ENCODE results near the gene PCA3. TPM values are rescaled to one million over a fixed set of nuclear protein-coding genes. Genes with fewer than 3 reads are reported as not detected.

Gene PCA3
- total and polyA plus RNA-seq, 2 donors (not counting 1 experiment from before 2014, with no cell fraction given): 0.09 TPM; not detected in 1

DNA sequence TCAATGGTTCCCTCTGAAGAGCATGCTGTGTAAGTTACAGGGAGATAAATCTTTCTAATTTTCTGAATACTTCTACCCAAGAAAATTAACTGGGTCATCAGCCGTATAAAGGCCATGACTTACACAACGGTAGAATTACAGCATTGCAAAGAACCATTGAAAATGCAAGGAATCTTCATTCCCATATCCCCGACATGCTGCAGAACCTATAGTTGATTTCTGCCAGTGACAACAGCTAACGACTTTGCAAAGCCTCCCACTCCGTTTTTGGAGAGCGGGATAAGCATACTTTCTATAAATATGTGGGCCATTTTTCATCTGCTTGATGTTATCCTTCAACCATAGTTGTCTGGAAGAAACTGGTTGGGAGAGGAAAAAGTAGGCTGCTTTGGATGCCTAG, 56.2 kb downstream of the PCA3 start:
- H3K4me3 Mint-ChIP-seq: no peak overlapping the region
- no peak for DNase-seq
- no peaks in the 10 kb centered on the region for H3K4me1 Mint-ChIP-seq
- TF ChIP-seq EZH2 (IDR thresholded peaks at IDR 0.05; ENCODE audit: borderline replicate concordance, insufficient read depth, low read depth, low read length, poor library complexity, severe bottlenecking): no peak
- TF ChIP-seq, protein P1, sequence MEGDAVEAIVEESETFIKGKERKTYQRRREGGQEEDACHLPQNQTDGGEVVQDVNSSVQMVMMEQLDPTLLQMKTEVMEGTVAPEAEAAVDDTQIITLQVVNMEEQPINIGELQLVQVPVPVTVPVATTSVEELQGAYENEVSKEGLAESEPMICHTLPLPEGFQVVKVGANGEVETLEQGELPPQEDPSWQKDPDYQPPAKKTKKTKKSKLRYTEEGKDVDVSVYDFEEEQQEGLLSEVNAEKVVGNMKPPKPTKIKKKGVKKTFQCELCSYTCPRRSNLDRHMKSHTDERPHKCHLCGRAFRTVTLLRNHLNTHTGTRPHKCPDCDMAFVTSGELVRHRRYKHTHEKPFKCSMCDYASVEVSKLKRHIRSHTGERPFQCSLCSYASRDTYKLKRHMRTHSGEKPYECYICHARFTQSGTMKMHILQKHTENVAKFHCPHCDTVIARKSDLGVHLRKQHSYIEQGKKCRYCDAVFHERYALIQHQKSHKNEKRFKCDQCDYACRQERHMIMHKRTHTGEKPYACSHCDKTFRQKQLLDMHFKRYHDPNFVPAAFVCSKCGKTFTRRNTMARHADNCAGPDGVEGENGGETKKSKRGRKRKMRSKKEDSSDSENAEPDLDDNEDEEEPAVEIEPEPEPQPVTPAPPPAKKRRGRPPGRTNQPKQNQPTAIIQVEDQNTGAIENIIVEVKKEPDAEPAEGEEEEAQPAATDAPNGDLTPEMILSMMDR (IDR thresholded peaks at IDR 0.05): no peak
- Histone ChIP-seq H3K27me3 (replicated peaks in 1 of 4; ENCODE audit: control extremely low read depth in 1 of 4, control insufficient read depth in 3 of 4, insufficient read depth in 4 of 4, low read length in 3 of 4) (peaks cover 0 to 7% (median 1%) of the 10 kb centered on the region in 4 experiments), H3K9ac (ENCODE audit: low read length) (no peak overlapping the region), H3K4me3 (ENCODE audit: control extremely low read depth in 1 of 5, extremely low read depth in 1 of 5, insufficient read depth in 1 of 5, low read depth in 2 of 5, low read length in 4 of 5) (no peak overlapping the region), H3K79me2 (ENCODE audit: control insufficient read depth, insufficient read depth, low read length) (no peaks in the 10 kb centered on the region), H3K27ac (ENCODE audit: low read length in 2 of 2) (no peak overlapping the region), H4K20me1 (ENCODE audit: control insufficient read depth, insufficient read depth, low read length, poor library complexity, severe bottlenecking) (no peaks in the 10 kb centered on the region), H3K9me3 (ENCODE audit: control extremely low read depth in 1 of 3, control insufficient read depth in 2 of 3, insufficient read depth in 1 of 3, low read length in 2 of 3) (no peaks in the 10 kb centered on the region), H3K4me2 (replicated peaks; ENCODE audit: low read depth, low read length, poor library complexity, severe bottlenecking) (no peak overlapping the region), H2AFZ (ENCODE audit: insufficient read depth, low read depth, low read length, poor library complexity, severe bottlenecking) (no peak overlapping the region), H3K36me3 (replicated peaks in 1 of 2; ENCODE audit: control extremely low read depth in 1 of 2, control insufficient read depth in 1 of 2, extremely low read depth in 1 of 2, insufficient read depth in 2 of 2, low read length in 1 of 2) (no peaks in the 10 kb centered on the region), H3K4me1 (ENCODE audit: control insufficient read depth in 2 of 2, insufficient read depth in 2 of 2, low read length in 2 of 2) (no peaks in the 10 kb centered on the region)
- intact Hi-C loops (cut with micrococcal nuclease): no loop called here
- peaks cover 9% of the 10 kb centered on the region for H3K27me3 Mint-ChIP-seq
- H3K9me3 Mint-ChIP-seq (ENCODE audit: insufficient read depth): no peaks in the 10 kb centered on the region
- no peak for ATAC-seq (ENCODE audit: low read depth)
- H3K27ac Mint-ChIP-seq: no peak overlapping the region
- POLR2A ChIA-PET: no interaction called here
- whole genome bisulfite sequencing (ENCODE audit: insufficient coverage): 100% methylated on average over 3 of the region's 6 CpGs
- CTCF ChIA-PET: no interaction called here

DNA sequence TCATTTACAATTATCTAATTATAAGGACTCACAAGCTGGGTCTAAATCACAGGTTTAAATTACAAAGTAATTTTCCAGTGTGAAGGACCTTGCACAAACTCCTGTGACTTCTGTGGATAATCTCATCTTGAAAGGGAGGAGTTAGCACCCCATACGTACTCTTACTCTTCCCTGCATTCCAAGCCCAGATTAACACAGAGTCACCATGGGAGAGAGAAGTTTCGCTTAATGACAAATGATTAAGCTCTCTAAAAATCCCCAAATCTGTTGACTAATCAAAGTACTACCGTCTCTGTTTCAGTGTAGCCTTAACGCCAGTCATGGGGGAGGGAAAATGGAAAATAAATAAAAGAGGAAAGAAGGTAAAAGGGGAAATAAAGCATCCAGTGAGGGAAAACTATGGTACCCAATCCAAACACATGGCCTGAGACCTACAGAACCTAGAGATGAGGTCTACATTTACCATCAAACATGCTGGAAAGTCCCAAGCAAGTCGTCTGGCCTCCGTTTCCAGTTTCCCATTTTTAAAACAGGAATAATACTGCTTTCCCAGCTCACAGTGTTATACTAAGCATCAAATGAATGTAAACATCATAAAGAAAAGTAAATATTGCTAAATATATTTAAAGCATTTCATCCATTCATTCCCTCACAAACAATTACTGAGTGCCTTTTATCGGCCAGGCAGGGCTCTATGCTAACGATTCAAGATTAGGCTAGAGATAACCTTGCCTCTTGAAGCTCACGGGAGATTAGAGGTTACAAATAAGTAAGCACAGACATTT, 63.2 kb downstream of the PCA3 start:
- WGBS (ENCODE audit: insufficient coverage): no CpG with 5 or more reads among the region's 9 CpGs
- no peaks in the 10 kb centered on the region for H3K9me3 Mint-ChIP-seq (ENCODE audit: insufficient read depth)
- no peaks in the 10 kb centered on the region for H3K79me2 ChIP-seq (ENCODE audit: control insufficient read depth, insufficient read depth, low read length)
- no peak overlapping the region for H2AFZ ChIP-seq (ENCODE audit: insufficient read depth, low read depth, low read length, poor library complexity, severe bottlenecking)
- DNase-seq (no peak), ATAC-seq (ENCODE audit: low read depth) (no peak)
- intact Hi-C loops (cut with micrococcal nuclease): no loop called here
- CTCF ChIA-PET: no interaction called here
- H3K4me1 Mint-ChIP-seq: no peaks in the 10 kb centered on the region
- no peak for TF ChIP-seq EZH2 (IDR thresholded peaks at IDR 0.05; ENCODE audit: borderline replicate concordance, insufficient read depth, low read depth, low read length, poor library complexity, severe bottlenecking)
- TF ChIP-seq, protein P1 (IDR thresholded peaks at IDR 0.05): no peak
- H3K4me3 Mint-ChIP-seq: no peak overlapping the region
- H3K9ac ChIP-seq (ENCODE audit: low read length): no peak overlapping the region
- H3K4me2 ChIP-seq (replicated peaks; ENCODE audit: low read depth, low read length, poor library complexity, severe bottlenecking): no peak overlapping the region
- H3K4me1 ChIP-seq (ENCODE audit: control insufficient read depth in 2 of 2, insufficient read depth in 2 of 2, low read length in 2 of 2): no peaks in the 10 kb centered on the region
- H4K20me1 ChIP-seq (ENCODE audit: control insufficient read depth, insufficient read depth, low read length, poor library complexity, severe bottlenecking): no peaks in the 10 kb centered on the region
- peaks cover 0 to 7% (median 0%) of the 10 kb centered on the region in 4 experiments for H3K27me3 ChIP-seq (replicated peaks in 1 of 4; ENCODE audit: control extremely low read depth in 1 of 4, control insufficient read depth in 3 of 4, insufficient read depth in 4 of 4, low read length in 3 of 4)
- H3K27ac Mint-ChIP-seq: no peak overlapping the region
- no peaks in the 10 kb centered on the region for H3K9me3 ChIP-seq (ENCODE audit: control extremely low read depth in 1 of 3, control insufficient read depth in 2 of 3, insufficient read depth in 1 of 3, low read length in 2 of 3)
- no peak overlapping the region for H3K4me3 ChIP-seq (ENCODE audit: control extremely low read depth in 1 of 5, extremely low read depth in 1 of 5, insufficient read depth in 1 of 5, low read depth in 2 of 5, low read length in 4 of 5)
- POLR2A ChIA-PET: no interaction called here
- H3K36me3 ChIP-seq (replicated peaks in 1 of 2; ENCODE audit: control extremely low read depth in 1 of 2, control insufficient read depth in 1 of 2, extremely low read depth in 1 of 2, insufficient read depth in 2 of 2, low read length in 1 of 2): no peaks in the 10 kb centered on the region
- no peak overlapping the region for H3K27ac ChIP-seq (ENCODE audit: low read length in 2 of 2)
- peaks cover 9% of the 10 kb centered on the region for H3K27me3 Mint-ChIP-seq

Data from B cell (primary cell).